K562 (cell line): ENCODE data around the gene TAS2R40. TPM values are rescaled to one million over a fixed set of nuclear protein-coding genes. Genes with fewer than 3 reads are reported as not detected.

Source experiments
- ATAC-seq: fragments of 200-7000 bp; cut with Tn5 transposase; 3 replicates; pipeline ENCODE4 v1.9.1; 2020; ENCODE audit warnings: moderate library complexity
- BruUV-seq: library from RNA; stranded (reverse); fragments of 400-500 nt; replicated peaks from 2 replicates; lab custom pipeline; 2021; lab: Mats Ljungman, UMichigan
- CTCF ChIA-PET: fragments of 300-600 bp; formaldehyde crosslinking; extraction: SDS; loops from one replicate; lab custom pipeline; 2021; ENCODE audit warnings: low intra/inter-chr PET ratio; lab: Yijun Ruan, JAX
- POLR2A ChIA-PET: fragments of 300-600, 350-650 bp; sonication (Branson Sonifier 250); formaldehyde crosslinking; extraction: SDS; loops from one replicate; lab custom pipeline; 2021; ENCODE audit warnings: antibody characterized with exemption, inconsistent platforms; lab: Yijun Ruan, JAX
- DNase-seq, 4 experiments: peaks; one replicate each; pipeline versions ENCODE4 v3.0.0 to v3.0.0-alpha.2; 2011 to 2018; ENCODE audit warnings: low spot score in 3 of 4, mixed read lengths in 3 of 4; ENCODE audit errors: extremely low read depth in 1 of 4
- FAIRE-seq: peaks from 2 replicates; lab custom pipeline; 2011; peaks lifted over from hg19 to GRCh38; lab: Jason Lieb, UNC
- H2AFZ ChIP-seq: 2 replicates; pipeline ENCODE4 v1.6.0; 2011; ENCODE audit warnings: low read depth, low read length, control low read depth, inconsistent platforms
- H3K27ac ChIP-seq: fragments of 200-600 bp; 3 replicates; pipeline ENCODE4 v1.8.0; 2011; ENCODE audit warnings: low read depth, mild to moderate bottlenecking, control low read depth, inconsistent platforms, low read length, moderate library complexity, mixed read lengths; ENCODE audit errors: extremely low read depth
- H3K27me3 ChIP-seq, 2 experiments: fragments of 300-600 bp in 1 of 2; 2 replicates in 1 of 2; 3 replicates in 1 of 2; pipeline versions ENCODE4 v1.6.0 to v1.8.0; 2011; ENCODE audit warnings: inconsistent platforms in 2 of 2, low read length in 2 of 2, mild to moderate bottlenecking in 1 of 2, mixed read lengths in 1 of 2, moderate library complexity in 1 of 2; ENCODE audit not compliant: control insufficient read depth in 2 of 2, insufficient read depth in 2 of 2
- H3K36me3 ChIP-seq: fragments of 300-600 bp; 3 replicates; pipeline ENCODE4 v1.8.0; 2011; ENCODE audit warnings: mild to moderate bottlenecking, low read length, inconsistent platforms; ENCODE audit not compliant: control insufficient read depth, insufficient read depth
- H3K4me1 ChIP-seq, 2 experiments: fragments of 200-600 bp in 1 of 2; replicated peaks in 1 of 2; 2 replicates in 1 of 2; 3 replicates in 1 of 2; pipeline versions ENCODE4 v1.5.1 to v1.8.0; 2011; ENCODE audit warnings: inconsistent platforms in 2 of 2, low read length in 2 of 2, mild to moderate bottlenecking in 1 of 2, mixed read lengths in 1 of 2, moderate library complexity in 1 of 2; ENCODE audit not compliant: control insufficient read depth in 2 of 2, insufficient read depth in 2 of 2
- H3K4me2 ChIP-seq: 2 replicates; pipeline ENCODE4 v1.6.1; 2011; ENCODE audit warnings: low read length, control low read depth, inconsistent platforms, mixed read lengths; ENCODE audit not compliant: insufficient read depth
- H3K4me3 ChIP-seq: fragments of 200-600 bp; sonication (generic), shearing (Covaris generic); 2 replicates; pipeline ENCODE4 v1.5.1; 2016; ENCODE audit warnings: control low read depth, inconsistent platforms
- H3K79me2 ChIP-seq: fragments of 200-600 bp; 3 replicates; pipeline ENCODE4 v1.8.0; 2011; ENCODE audit warnings: low read length, inconsistent platforms; ENCODE audit not compliant: control insufficient read depth, insufficient read depth
- H3K9ac ChIP-seq, 2 experiments: 2 replicates each; pipeline versions ENCODE4 v1.6.0 to v1.6.1; 2011; ENCODE audit warnings: low read depth in 2 of 2, low read length in 2 of 2, control low read depth in 1 of 2, inconsistent platforms in 1 of 2, mild to moderate bottlenecking in 1 of 2, mixed read lengths in 1 of 2; ENCODE audit not compliant: insufficient read depth in 1 of 2
- H3K9me1 ChIP-seq: one replicate; pipeline ENCODE4 v1.6.0; 2011; ENCODE audit warnings: inconsistent platforms, mild to moderate bottlenecking, low read length, moderate library complexity; ENCODE audit not compliant: control insufficient read depth, insufficient read depth
- H3K9me3 ChIP-seq: replicated peaks from 2 replicates; pipeline ENCODE4 v1.5.1; 2011; ENCODE audit warnings: low read depth, low read length, inconsistent platforms; ENCODE audit not compliant: control insufficient read depth, insufficient read depth
- H4K20me1 ChIP-seq: replicated peaks from 2 replicates; pipeline ENCODE4 v1.6.1; 2011; ENCODE audit warnings: low read length, inconsistent platforms, mixed read lengths; ENCODE audit not compliant: control insufficient read depth, insufficient read depth
- COPS2 ChIP-seq: fragments of 450-650 bp; conservative IDR thresholded peaks from 2 replicates; pipeline ENCODE4 v1.6.1; 2016; ENCODE audit warnings: mild to moderate bottlenecking, moderate library complexity
- EP300 ChIP-seq: IDR thresholded peaks from 2 replicates; pipeline ENCODE4 v1.6.1; 2012; ENCODE audit warnings: low read length, improper control_type of control experiment
- GATA2 ChIP-seq: sonication (generic); formaldehyde crosslinking; IDR thresholded peaks from 2 replicates; pipeline ENCODE4 v1.4.0; 2020; ENCODE audit warnings: mild to moderate bottlenecking, missing genetic modification reagents
- NRF1 ChIP-seq, 2 experiments: fragments of 450-650 bp; IDR thresholded peaks in 1 of 2; conservative IDR thresholded peaks in 1 of 2; 2 replicates each; pipeline ENCODE4 v1.6.1; 2014; ENCODE audit warnings: mild to moderate bottlenecking in 2 of 2
- PBX2 ChIP-seq, 2 experiments: IDR thresholded peaks in 1 of 2; conservative IDR thresholded peaks in 1 of 2; 2 replicates each; pipeline ENCODE4 v1.6.1; 2016; ENCODE audit warnings: low read depth in 2 of 2, mild to moderate bottlenecking in 1 of 2, missing compliant biosample characterization in 1 of 2, missing genetic modification characterization in 1 of 2, moderate library complexity in 1 of 2
- PREB ChIP-seq: sonication (generic); formaldehyde crosslinking; IDR thresholded peaks from 2 replicates; pipeline ENCODE4 v1.8.1; 2023; ENCODE audit warnings: mild to moderate bottlenecking, missing genetic modification reagents
- PRMT5 ChIP-seq: sonication (generic); formaldehyde crosslinking; IDR thresholded peaks from 2 replicates; pipeline ENCODE4 v1.5.0; 2020; ENCODE audit warnings: missing genetic modification reagents
- RAD51 ChIP-seq: fragments of 450-650 bp; IDR thresholded peaks from 2 replicates; pipeline ENCODE4 v1.7.1; 2016; ENCODE audit warnings: low read depth, mild to moderate bottlenecking, borderline replicate concordance
- SUPT5H ChIP-seq: fragments of 450-650 bp; IDR thresholded peaks from 2 replicates; pipeline ENCODE4 v1.6.1; 2016
- ZBTB26 ChIP-seq: fragments of 450-650 bp; formaldehyde crosslinking; IDR thresholded peaks from 2 replicates; pipeline ENCODE4 v1.4.0; 2022; ENCODE audit warnings: missing genetic modification characterization
- ZBTB43 ChIP-seq: sonication (generic); formaldehyde crosslinking; IDR thresholded peaks from 2 replicates; pipeline ENCODE4 v1.8.0; 2023; ENCODE audit warnings: mild to moderate bottlenecking, missing genetic modification reagents
- ZFPM2 ChIP-seq: fragments of 250-450 bp; sonication (Bioruptor Pico); IDR thresholded peaks from 2 replicates; pipeline ENCODE4 v1.5.1; 2022; ENCODE audit warnings: mild to moderate bottlenecking
- ZNF766 ChIP-seq: fragments of 200-800 bp; sonication (Bioruptor generic); conservative IDR thresholded peaks from 2 replicates; pipeline ENCODE4 v1.6.1; 2016; ENCODE audit warnings: missing genetic modification characterization, missing compliant biosample characterization
- whole genome bisulfite sequencing: fragments of 100-300 bp; shearing (Covaris generic); methylation state at CpG from one replicate; pipeline ENCODE4 v1.1.6; 2016; ENCODE audit warnings: low coverage, mixed read lengths; ENCODE audit not compliant: insufficient coverage; ENCODE audit errors: missing lambda C conversion rate; 5-methylcytosine and 5-hydroxymethylcytosine counted together
- in situ Hi-C: fragments of 300-500 bp; cut with MboI; formaldehyde crosslinking; loops from 4 replicates; pipeline ENCODE4 v1.15.0; 2018; ENCODE audit warnings: inconsistent platforms, mixed read lengths
- intact Hi-C: fragments of 100-400 bp; cut with micrococcal nuclease; formaldehyde crosslinking; loops from 2 replicates; pipeline ENCODE4 v1.14.2; 2022
- polyA plus RNA-seq, 8 experiments: library from polyadenylated mRNA; depleted of rRNA in 4 of 8; stranded (reverse) in 5 of 8; unstranded in 3 of 8; fragments of >200 nt; fragmentation: Nextera tagmentation in 2 of 8; fragmentation: Illumina TruSeq in 1 of 8; extraction: Ambion mirVana in 2 of 8; extraction: Trizol in 1 of 8; gene quantifications; 2 replicates each; pipeline versions ENCODE4 v1.2.1 to v1.2.3, GENCODE V29; 2011 to 2014; ENCODE audit warnings: inconsistent platforms in 1 of 8, missing spikeins in 1 of 8
- total RNA-seq, 7 experiments: library from RNA; depleted of rRNA in 6 of 7; stranded (reverse); fragments of >200 nt in 6 of 7; fragmentation: Illumina TruSeq in 2 of 7; extraction: Trizol in 2 of 7; gene quantifications; 2 replicates each; pipeline versions ENCODE4 v1.2.1 to v1.2.3, GENCODE V29; 2011 to 2021; ENCODE audit warnings: low replicate concordance in 1 of 7

The TAS2R40 gene
- total and polyA plus RNA-seq, 9 of the 15 experiments (the other 6 are each of a cell fraction or from before 2014, with no cell fraction given): not detected

GRCh38 chr7:143230602-143231457, 9.0 kb downstream of the TAS2R40 start (continued):
- no peak for TF ChIP-seq ZBTB43 (CRISPR knock-in tag)
- TF ChIP-seq ZNF766: no peak
- no peak for TF ChIP-seq RAD51
- TF ChIP-seq ZBTB26 (CRISPR knock-in tag): peak; percentile 59; the same call in 1 of the 2 replicates

- no peak overlapping the region for H3K4me2 ChIP-seq
- no peaks in the 10 kb centered on the region for H3K9me1 ChIP-seq
- H3K79me2 ChIP-seq: no peaks in the 10 kb centered on the region
- H3K9me3 ChIP-seq: peaks cover 3% of the 10 kb centered on the region
- CTCF ChIA-PET: no interaction called here
- intact Hi-C loops: no loop called here
- DNase-seq (no peak), ATAC-seq (no peak), FAIRE-seq (no peak)
- H2AFZ ChIP-seq: no peak overlapping the region
- in situ Hi-C loops: no loop called here
- no TSS peak for BruUV-seq
- H4K20me1 ChIP-seq: no peaks in the 10 kb centered on the region
- 17% methylated on average over 2 of the region's 2 CpGs for WGBS
- H3K36me3 ChIP-seq: no peaks in the 10 kb centered on the region
- H3K27me3 ChIP-seq: peaks cover 0 to 8% of the 10 kb centered on the region in 2 experiments; a peak in 3 of 5 replicates
- H3K4me3 ChIP-seq: no peak overlapping the region
- no peaks in the 10 kb centered on the region for H3K4me1 ChIP-seq
- POLR2A ChIA-PET: no interaction called here
- no peak overlapping the region for H3K27ac ChIP-seq
- no peak overlapping the region for H3K9ac ChIP-seq
- no peak for TF ChIP-seq PRMT5
- no peak for TF ChIP-seq SUPT5H
- no peak for TF ChIP-seq ZFPM2 (CRISPR knock-in tag)
- no peak for TF ChIP-seq GATA2
- no peak for TF ChIP-seq EP300
- no peak for TF ChIP-seq NRF1 (conservative IDR thresholded peaks at IDR 0.05 in 1 of 2, IDR thresholded peaks at IDR 0.05 in 1 of 2)
- no peak for TF ChIP-seq PBX2 (CRISPR knock-in tag; IDR thresholded peaks at IDR 0.05; ENCODE audit: low read depth)
- TF ChIP-seq PBX2 (tag; conservative IDR thresholded peaks at IDR 0.05; ENCODE audit: low read depth): no peak
- TF ChIP-seq COPS2: no peak
- no peak for TF ChIP-seq PREB
Measured at GRCh38 chr7:143233816-143234532, 12.1 kb downstream of the TAS2R40 start.
